Upper lobe of right lung (tissue), 1 donor: Measurements from ENCODE around the gene MAP1LC3B. TPM values are rescaled to one million over a fixed set of nuclear protein-coding genes. Genes with fewer than 3 reads are reported as not detected.

ENCODE experiments used
- ATAC-seq: fragments of 200-7000 bp; cut with Tn5 transposase; one replicate; pipeline ENCODE4 v1.9.1; 2020; ENCODE audit warnings: mild to moderate bottlenecking, moderate library complexity
- DNase-seq: peaks from one replicate; pipeline ENCODE4 v3.0.0-alpha.2; 2020
- H3K27ac ChIP-seq: fragments of 200-600 bp; one replicate; pipeline ENCODE4 v1.8.0; 2022
- H3K27me3 ChIP-seq: fragments of 200-600 bp; one replicate; pipeline ENCODE4 v1.8.0; 2022; ENCODE audit warnings: mild to moderate bottlenecking
- H3K36me3 ChIP-seq: fragments of 200-600 bp; one replicate; pipeline ENCODE4 v1.8.0; 2022
- H3K4me1 ChIP-seq: fragments of 200-600 bp; one replicate; pipeline ENCODE4 v1.8.0; 2022
- H3K4me3 ChIP-seq: fragments of 200-600 bp; one replicate; pipeline ENCODE4 v1.8.0; 2022; ENCODE audit warnings: mild to moderate bottlenecking
- H3K9me3 ChIP-seq: fragments of 200-600 bp; one replicate; pipeline ENCODE4 v1.8.0; 2022
- CTCF ChIP-seq: fragments of 200-600 bp; IDR thresholded peaks from one replicate; pipeline ENCODE4 v1.8.0; 2022; ENCODE audit warnings: antibody characterized with exemption
- intact Hi-C: fragments of 100-400 bp; cut with DNase I; formaldehyde crosslinking; loops from one replicate; pipeline ENCODE4 v1.11.0; 2022
- total RNA-seq: library from RNA; stranded (reverse); fragmentation: NEBNext Ultra II Directional; extraction: Animal tissue kit (Norgen Biotek cat#: 25700); gene quantifications from one replicate; pipeline ENCODE4 v1.2.1, GENCODE V29; 2021
- donor health status: DM: no; HTN: yes; CAD: no; lungs with severe emphysema.

MAP1LC3B gene
- total RNA-seq, 1 donor from 2014 or later = 70.4 TPM

GRCh38 chr16:87350031-87350430 is 42.1 kb upstream of the MAP1LC3B start:
- H3K9me3 ChIP-seq = no peaks in the 10 kb centered on the region
- TF ChIP-seq CTCF = no peak
- DNase-seq = no peak
- no peak for ATAC-seq
- H3K4me3 ChIP-seq = no peak overlapping the region
- intact Hi-C loops = no loop called here
- no peak overlapping the region for H3K27ac ChIP-seq
- H3K4me1 ChIP-seq = peaks cover 4% of the 10 kb centered on the region
- H3K27me3 ChIP-seq = no peaks in the 10 kb centered on the region
- peaks cover 21% of the 10 kb centered on the region for H3K36me3 ChIP-seq

- Histone ChIP-seq H3K27me3 (no peaks in the 10 kb centered on the region), H3K4me1 (peaks cover under 1% of the 10 kb centered on the region)
- intact Hi-C loops = no loop called here
Observed at GRCh38 chr16:87350681-87351319, 41.3 kb upstream of the MAP1LC3B start.

GRCh38 chr16:87351320-87351698 is 40.8 kb upstream of the MAP1LC3B start:
- TF ChIP-seq CTCF = no peak
- Histone ChIP-seq H3K9me3 (no peaks in the 10 kb centered on the region), H3K36me3 (peaks cover 21% of the 10 kb centered on the region), H3K4me1 (no peaks in the 10 kb centered on the region), H3K27me3 (no peaks in the 10 kb centered on the region), H3K27ac (no peak overlapping the region), H3K4me3 (no peak overlapping the region)
- no peak for DNase-seq
- no peak for ATAC-seq
- intact Hi-C loops = no loop called here

More at GRCh38 chr16:87350681-87351319, 41.3 kb upstream of the MAP1LC3B start:
- Histone ChIP-seq H3K9me3 (no peaks in the 10 kb centered on the region), H3K27ac (no peak overlapping the region), H3K36me3 (peaks cover 21% of the 10 kb centered on the region), H3K4me3 (no peak overlapping the region)
- TF ChIP-seq CTCF = no peak
- no peak for DNase-seq
- ATAC-seq = no peak

GRCh38 chr16:87352818-87353217 is 39.3 kb upstream of the MAP1LC3B start:
- H3K27me3 ChIP-seq = no peaks in the 10 kb centered on the region
- no peak for TF ChIP-seq CTCF
- DNase-seq (no peak), ATAC-seq (no peak)
- H3K27ac ChIP-seq = no peak overlapping the region
- H3K4me1 ChIP-seq = no peaks in the 10 kb centered on the region
- intact Hi-C loops = no loop called here
- no peak overlapping the region for H3K4me3 ChIP-seq
- no peaks in the 10 kb centered on the region for H3K9me3 ChIP-seq
- H3K36me3 ChIP-seq = peaks cover 16% of the 10 kb centered on the region

- no peak overlapping the region for H3K4me3 ChIP-seq
- no peak for TF ChIP-seq CTCF
- DNase-seq (no peak), ATAC-seq (no peak)
- intact Hi-C loops = no loop called here
- no peak overlapping the region for H3K27ac ChIP-seq
- no peaks in the 10 kb centered on the region for H3K27me3 ChIP-seq
- H3K4me1 ChIP-seq = no peaks in the 10 kb centered on the region
- H3K36me3 ChIP-seq = peaks cover 23% of the 10 kb centered on the region
- H3K9me3 ChIP-seq = no peaks in the 10 kb centered on the region
Observed at GRCh38 chr16:87353613-87354012, 38.5 kb upstream of the MAP1LC3B start.

- no peak overlapping the region for H3K4me3 ChIP-seq
- no peak for DNase-seq
- peaks cover 34% of the 10 kb centered on the region for H3K36me3 ChIP-seq
- H3K4me1 ChIP-seq = no peaks in the 10 kb centered on the region
- no peak for TF ChIP-seq CTCF
- H3K27me3 ChIP-seq = no peaks in the 10 kb centered on the region
- no peak for ATAC-seq
- no peak overlapping the region for H3K27ac ChIP-seq
- no peaks in the 10 kb centered on the region for H3K9me3 ChIP-seq
- intact Hi-C loops = no loop called here
Observed at GRCh38 chr16:87356491-87356853, 35.7 kb upstream of the MAP1LC3B start.
